ENCODE results near the gene ATP8A2.
"Not testable (repeated sequence)": the region's sequence is repeated elsewhere in the genome, so short reads cannot be mapped to it uniquely, and the experiment has no call there.

ATP8A2 gene

DNA sequence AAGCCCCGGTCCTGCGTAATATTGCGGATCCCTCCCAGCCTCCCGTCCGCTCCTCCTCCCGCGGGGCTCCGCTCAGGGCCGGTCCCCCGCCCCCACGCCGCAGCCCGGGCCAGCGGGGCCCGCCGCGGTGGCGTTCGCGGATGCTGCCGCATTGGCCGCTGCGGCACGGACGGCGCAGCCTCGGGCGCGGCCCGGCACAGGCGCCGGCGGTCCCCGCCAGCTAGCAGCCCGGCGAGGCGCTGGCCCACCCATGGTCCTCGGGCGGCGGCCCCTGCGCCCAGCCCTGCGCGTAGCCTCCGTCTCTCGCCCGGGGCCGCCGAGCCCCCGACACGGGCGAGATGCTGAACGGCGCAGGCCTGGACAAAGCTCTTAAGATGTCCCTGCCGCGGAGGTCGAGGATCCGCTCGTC lies at the start of gene ATP8A2:
Gene ATP8A2, plus strand, starts transcription at position 100 of the 409 bp plus-strand sequence. Its CDS starts 239 bp downstream, at position 339.
- no peak for DNase-seq (ENCODE audit: extremely low read depth in 1 of 2, low read depth in 1 of 2)

DNA sequence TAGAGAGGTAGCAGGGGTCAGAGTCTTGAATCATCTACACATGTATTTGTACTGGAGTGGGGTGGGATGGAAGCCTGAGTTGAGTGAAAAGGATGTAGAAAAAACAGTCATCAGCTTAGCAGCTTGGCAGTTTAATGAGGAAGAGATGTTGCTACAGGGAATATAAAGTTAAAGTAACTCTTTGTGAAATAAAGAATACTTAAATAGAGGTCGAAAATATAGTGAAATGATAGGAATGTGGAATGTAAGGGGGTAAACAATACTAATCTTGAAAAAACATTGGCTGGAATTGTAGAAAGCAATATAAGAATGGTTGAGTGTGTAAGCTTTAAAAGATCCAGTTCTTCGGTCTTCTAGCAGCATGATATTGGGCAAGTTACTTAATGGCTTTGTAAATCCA lies 47.7 kb upstream of the ATP8A2 start:
- no peak for DNase-seq (ENCODE audit: extremely low read depth in 1 of 2, low read depth in 1 of 2)

DNA sequence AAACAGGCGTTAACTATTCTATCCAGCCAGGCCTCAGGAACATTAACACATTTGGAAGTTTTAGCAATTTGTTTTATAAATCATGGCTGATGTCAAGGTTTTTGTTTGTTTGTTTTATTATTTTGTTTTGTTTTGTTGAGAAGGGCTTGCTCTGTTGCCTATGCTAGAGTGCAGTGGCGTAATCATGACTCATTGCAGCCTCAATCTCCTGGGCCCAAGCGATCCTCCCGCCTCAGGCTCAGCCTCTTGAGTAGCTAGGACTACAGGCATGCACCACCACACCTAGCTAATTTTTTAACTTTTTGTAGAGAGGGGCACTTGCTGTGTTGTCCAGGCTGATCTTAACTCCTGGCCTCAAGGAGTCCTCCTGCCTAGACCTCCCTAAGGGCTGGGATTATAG lies 42.1 kb upstream of the ATP8A2 start:
- no peak for DNase-seq (ENCODE audit: extremely low read depth in 1 of 2, low read depth in 1 of 2)

DNA sequence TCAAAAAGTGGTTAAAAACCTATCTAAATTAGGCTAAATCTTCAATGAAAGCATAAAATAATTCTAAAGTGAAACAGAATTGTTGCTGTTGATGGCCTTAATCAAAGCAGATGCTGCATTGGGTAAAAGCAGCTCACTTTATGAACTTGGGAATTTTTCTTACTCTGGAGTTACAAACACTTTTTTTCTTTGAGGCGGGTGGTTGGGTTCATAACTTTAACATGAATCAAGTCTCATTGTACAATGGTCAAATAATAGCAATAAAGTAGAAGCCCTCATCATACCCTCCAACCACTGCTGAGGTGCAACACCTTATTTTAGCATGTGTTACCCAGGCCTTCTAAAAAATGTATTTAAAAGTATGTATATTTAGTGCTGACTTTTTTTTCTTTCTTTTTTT lies 41.2 kb upstream of the ATP8A2 start:
- DNase-seq (ENCODE audit: extremely low read depth in 1 of 2, low read depth in 1 of 2) = no peak

DNA sequence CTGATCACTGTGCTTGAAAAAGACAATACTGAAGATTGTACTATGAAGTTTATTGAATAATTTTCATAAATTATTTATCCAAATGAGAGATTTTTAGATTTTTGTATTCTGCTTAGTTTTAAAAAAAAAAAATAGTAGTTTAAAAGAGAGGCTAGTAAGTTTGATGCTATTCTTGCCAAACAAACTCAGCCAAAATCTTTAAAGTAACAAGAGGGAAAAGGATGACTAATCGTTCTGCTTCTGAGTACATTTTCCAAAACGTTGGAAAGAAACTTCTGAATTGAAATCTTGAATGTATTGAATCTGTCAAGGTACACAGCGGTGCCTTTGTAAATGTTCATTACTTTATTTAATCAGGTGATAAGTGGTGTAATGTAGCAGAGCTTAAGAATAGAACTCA lies 35.9 kb upstream of the ATP8A2 start:
- no peak for DNase-seq (ENCODE audit: extremely low read depth in 1 of 2, low read depth in 1 of 2)

DNA sequence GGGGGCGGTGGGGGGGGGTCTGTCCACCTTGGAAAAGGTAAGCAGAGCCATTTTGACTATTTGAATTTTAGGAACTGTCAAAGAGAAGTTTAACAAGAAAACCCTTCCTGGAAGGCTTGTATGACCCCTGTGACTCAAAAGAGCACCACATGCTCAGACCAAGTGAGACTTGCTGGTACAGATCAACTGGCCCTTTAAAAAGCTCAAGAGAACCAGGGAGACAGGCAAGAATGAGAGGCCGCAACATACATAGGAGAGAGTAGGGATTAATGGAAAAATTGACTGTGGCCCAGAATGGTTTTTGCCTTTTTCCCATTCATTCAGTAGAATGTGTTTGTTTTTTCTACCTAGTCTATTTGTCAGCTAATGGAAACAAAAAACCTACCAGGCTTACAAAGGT lies 26.2 kb upstream of the ATP8A2 start:
- DNase-seq (ENCODE audit: extremely low read depth in 1 of 2, low read depth in 1 of 2) = no peak

DNA sequence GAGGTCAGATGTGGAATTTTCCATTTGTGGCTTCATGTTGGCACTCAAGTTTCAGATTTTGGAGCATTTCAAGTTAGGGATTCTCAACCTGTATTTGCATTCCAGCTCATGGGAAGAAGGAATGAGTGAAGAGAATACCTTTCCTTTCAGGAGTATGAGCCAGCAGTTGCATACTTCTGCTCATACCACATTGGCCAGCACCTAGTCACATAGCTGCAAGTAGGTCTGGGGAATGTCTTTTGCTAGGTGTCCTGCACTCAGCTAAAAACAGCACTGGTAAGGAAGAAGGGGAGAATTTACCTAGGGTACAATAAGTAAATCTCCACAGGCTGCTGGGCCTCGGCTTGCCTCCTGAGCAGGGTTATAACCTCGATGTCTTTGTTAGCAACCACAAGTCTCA lies 24.6 kb upstream of the ATP8A2 start:
- DNase-seq (ENCODE audit: extremely low read depth in 1 of 2, low read depth in 1 of 2) = no peak

DNA sequence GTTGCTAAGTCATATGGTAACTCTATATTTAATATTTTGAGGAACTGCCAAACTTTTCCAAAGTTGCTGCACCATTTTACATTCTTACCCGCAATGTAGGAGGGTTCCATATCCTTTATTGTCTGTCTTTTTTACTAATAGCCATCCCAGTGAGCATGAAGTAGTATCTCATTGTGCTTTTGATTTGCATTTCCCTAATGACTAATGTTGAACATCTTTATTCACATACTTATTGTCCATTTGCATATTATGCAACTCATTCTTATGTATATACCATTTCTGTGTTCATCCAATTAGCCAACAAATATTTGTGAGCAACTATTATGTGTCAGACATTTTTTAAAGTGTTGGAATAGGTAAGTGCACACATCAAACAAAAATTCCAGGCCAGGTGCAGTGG lies 20.4 kb upstream of the ATP8A2 start:
- DNase-seq (ENCODE audit: extremely low read depth in 1 of 2, low read depth in 1 of 2) = no peak

DNA sequence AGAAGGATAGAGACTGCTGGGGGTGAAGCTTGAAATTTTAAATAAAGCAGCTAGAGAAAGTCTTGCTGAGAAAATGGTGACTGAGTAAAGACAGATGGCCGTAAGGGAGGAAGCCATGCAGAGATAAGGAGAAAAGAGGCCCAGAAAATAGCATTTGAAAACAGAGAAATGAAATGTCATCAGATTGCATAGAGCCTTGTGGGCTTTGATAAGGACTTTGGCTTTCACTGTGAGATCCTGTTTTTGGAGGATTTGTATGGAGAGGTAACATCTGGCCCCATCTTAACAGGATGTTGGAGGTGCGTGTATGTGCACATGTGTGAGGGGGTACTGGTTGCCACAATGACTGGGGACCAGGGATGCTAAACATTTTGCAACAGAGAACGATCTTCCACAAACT lies 19.5 kb upstream of the ATP8A2 start:
- DNase-seq (ENCODE audit: extremely low read depth in 1 of 2, low read depth in 1 of 2) = no peak

DNA sequence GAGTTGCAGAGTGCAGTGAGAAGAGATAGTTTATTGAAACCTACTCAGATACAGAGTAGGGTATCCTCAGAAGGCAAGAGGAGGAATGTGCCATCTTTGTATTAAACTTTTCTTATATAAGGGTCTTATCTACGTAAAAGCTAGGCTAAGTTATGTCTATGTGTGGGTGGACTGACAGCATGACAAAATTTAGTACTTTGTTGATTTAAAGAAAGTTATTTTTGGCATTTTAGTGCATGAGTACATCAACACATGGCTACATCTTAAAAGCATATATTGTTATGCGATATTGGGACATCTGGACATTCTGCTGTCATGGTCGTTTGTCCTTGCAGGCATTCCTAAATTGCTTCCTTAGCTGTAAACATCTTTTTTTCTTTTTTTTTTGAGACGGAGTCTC lies 19.0 kb upstream of the ATP8A2 start:
- DNase-seq (ENCODE audit: extremely low read depth in 1 of 2, low read depth in 1 of 2) = no peak

DNA sequence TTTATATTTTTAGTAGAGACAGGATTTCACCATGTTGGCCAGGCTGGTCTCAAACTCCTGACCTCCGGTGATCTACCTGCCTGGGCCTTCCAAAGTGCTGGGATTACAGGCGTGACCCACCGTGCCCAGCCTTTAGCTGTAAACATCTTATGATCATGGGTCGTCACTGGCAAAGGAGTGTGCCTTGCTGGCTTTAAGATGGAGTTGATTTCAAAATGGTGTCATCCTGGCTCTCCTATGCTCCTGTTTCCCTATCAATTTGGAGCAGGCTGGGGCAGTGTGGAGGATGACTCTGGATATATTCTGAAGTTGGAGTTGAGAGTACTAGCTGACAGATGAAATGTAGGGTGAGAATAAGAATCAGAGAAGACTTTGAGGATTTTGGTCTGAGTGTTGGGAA lies 18.4 kb upstream of the ATP8A2 start:
- no peak for DNase-seq (ENCODE audit: extremely low read depth in 1 of 2, low read depth in 1 of 2)

DNA sequence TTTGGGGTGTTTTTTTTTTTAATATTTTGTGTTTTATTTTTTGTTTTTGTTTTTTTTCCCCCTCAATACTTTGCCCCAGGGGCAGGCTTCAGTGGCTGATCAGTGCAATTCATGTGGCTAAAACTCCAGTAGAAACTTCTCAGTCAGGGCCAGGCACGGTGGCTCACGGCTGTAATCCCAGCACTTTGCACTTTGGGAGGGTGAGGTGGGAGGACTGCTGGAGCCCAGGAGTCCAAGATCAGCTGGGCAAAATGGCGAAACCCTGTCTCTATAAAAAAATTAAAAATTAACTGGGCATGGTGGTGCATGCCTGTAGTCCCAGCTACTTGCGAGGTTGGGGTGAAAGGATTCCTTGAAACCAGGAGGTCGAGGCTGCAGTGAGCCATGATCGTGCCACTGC lies 17.4 kb upstream of the ATP8A2 start:
- DNase-seq (ENCODE audit: extremely low read depth in 1 of 2, low read depth in 1 of 2) = no peak

DNA sequence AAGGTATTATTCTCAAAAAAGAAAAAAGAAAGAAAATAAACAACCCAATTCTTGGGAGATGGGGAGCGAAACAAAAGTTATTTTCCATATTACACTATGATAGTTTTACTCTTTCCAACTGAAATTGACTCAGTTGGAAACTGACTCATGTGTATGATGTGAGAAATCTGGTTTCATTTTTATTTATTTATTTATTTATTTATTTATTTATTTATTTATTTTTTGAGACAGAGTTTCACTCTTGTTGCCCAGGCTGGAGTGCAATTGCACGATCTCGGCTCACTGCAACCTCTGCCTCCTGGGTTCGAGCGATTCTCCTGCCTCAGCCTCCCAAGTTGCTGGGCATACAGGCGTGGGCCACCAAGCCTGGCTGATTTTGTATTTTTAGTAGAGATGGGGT lies 11.3 kb upstream of the ATP8A2 start:
- DNase-seq (ENCODE audit: extremely low read depth in 1 of 2, low read depth in 1 of 2) = not testable (repeated sequence)

DNA sequence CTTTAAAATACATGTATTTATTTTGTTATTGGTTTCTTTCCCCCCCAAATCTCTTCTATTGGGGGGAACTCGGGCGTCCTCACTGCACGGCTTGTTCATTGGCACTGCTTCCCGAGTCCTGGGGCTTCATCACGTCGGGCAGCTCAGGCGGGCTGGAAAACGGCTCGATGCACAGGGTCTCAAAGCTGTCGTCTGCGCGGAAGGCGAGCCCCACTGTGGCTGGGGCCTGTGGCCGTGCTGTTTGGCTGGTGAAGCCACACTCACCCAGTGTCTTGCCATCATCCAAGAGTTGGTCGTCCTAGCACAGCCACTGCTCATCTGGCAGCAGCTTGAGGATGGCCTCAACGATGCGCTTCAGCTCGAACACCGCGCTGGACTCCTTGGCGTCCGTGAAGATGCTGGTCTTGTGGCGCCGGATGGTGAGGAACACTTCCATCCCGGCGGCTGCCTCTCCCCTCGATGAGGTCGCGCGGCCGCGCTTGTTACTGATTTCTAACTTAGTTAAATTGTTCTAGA lies 6.0 kb upstream of the ATP8A2 start:
- no peak for DNase-seq (ENCODE audit: extremely low read depth in 1 of 2, low read depth in 1 of 2)

DNA sequence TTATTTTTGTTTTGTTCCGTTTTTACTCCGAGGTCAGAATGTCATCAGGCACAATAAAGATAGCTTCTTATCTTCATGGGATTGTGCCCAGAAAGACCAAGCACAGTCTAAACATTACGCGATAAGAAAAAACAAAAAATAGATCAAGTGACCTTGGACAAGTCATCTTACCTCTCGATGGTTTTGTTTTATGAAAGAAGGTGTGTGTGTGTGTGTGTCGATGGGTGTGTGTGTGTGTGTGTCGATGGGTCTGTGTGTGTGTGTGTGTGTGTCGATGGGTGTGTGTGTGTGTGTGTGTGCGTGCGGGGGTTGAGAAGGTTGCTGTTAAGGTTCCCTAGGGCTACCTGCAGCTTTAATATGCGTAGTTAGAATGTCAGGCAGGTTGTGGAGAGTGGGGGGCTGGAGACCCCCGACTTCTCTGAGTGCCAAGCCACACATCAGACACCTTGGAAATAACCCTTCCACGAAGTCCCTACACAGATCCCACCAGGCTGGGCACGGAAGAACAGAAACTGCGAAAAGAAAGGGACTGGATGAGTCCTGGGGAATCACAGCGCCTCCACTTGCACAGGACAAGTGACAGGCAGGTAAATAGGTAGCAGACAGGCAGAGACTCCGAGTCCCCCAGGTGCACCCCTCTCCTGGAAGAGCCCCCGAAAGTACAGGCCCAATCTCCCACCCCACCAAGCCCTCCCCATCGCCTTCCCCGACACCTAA lies 458 bp upstream of the ATP8A2 start:
- DNase-seq (ENCODE audit: extremely low read depth in 1 of 2, low read depth in 1 of 2) = no peak

DNA sequence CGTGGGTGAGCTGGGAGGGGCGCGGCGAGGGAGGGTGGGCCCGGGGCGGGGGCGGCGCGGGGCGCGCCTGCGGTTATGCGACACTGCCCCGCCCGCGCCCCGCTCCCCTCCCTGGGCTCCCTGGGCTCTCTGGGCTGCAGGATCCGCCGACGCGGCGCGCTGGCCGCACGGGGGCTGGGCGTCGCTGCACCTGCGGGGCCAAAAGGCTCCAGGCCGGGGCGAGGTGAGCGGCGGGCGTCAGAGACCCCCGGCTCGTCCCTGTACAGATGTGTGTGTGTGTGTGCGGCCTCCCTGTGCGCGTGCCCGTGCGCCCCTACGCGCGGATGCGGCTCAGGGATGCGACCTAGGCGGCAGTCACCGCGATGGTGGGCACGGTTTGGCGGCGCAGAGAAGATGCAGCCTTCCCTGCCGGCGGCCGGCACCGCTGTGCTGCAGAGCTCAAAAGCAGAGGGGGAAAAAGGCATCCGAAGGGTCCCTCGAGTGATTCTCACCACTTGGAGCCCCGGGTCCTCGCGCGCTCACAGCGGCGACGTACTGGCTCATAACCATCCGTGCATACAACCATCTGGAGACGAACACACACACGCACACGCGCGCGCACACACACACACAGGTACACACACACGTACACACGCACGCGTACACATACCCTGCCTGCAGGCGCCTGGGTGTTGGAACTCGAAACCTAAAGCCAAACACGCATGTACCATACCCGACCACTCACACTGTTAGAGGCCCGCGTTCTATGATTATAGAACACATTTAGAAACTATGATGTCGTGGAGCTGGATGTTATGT lies 709 bp downstream of the ATP8A2 start:
- DNase-seq (ENCODE audit: extremely low read depth in 1 of 2, low read depth in 1 of 2) = no peak

DNA sequence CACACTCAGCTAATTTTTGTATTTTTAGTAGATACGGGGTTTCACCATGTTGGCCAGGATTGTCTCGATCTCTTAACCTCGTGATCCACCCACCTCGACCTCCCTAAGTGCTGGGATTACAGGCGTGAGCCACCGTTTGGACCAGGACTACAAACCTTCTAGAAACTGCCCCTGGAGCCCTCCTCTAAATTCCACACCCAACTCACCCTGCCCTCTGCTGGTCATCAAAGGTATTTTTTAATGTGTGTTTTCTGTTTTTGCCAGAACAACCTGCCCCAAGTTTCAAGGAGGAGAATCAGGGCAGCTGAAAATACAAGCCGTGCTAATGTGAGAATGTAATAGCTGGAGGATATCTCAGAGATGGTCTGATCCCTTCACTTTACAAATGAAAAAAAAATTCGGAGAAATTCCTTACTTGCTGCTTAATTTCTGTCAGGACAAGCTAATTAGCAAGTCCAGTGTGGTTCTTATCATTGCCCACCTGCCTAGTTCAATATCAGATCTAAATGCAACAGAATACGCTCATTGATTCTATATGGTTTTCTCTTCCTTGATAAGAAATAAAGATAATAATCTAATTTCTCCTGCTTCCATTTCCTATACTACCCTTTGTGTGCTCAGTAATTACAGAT lies 4.1 kb downstream of the ATP8A2 start:
- DNase-seq (ENCODE audit: extremely low read depth in 1 of 2, low read depth in 1 of 2) = no peak

DNA sequence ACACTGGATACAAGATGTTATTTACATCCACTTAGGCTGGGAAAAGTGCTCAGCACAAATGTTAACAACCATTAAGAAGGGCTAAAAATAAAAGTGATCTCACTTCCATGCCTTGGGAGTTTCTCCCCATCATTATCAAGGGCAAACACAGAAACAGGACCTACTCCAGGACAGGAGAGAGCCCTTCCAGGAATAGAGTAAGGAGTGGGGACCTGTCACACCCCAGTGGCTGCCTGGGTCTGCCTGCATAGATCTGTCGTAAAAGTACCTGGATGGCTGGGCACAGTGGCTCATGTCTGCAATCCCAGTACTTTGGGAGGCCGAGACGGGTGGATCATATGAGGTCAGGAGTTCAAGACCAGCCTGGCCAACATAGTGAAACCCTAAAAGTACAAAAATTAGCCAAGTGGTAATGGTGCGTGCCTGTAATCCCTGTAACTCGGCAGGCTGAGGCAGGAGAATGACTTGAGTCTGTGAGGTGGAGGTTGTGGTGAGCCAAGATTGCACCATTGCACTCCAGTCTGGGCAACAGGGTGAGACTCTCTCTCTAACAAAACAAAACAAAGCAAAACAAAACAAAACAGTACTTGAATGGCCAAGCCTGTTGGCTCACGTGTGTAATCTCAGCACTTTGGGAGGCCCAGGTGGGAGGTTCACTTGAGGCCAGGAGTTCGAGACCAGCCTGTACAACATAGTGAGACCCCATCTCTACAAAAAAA lies 5.6 kb downstream of the ATP8A2 start:
- no peak for DNase-seq (ENCODE audit: extremely low read depth in 1 of 2, low read depth in 1 of 2)

DNA sequence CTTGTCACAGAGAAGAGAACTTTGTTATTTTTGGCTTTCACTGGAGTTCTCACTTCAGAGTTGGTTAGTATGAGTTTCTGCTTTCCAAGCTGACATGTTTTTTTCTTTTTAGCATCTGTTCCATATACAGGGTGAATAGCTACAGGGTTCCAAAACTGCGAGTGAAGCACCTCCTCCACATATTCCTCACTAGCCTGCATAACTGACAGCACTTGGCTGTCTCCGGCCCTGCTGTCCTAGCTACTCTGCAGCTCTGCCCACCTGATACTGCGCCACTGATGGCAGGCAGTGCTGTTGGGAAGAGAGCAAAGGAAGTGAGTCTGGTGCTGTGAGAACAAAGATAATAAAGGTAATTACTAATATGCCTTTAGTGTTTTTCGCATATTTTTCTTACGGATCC lies 6.8 kb downstream of the ATP8A2 start:
- DNase-seq (ENCODE audit: extremely low read depth in 1 of 2, low read depth in 1 of 2) = no peak

DNA sequence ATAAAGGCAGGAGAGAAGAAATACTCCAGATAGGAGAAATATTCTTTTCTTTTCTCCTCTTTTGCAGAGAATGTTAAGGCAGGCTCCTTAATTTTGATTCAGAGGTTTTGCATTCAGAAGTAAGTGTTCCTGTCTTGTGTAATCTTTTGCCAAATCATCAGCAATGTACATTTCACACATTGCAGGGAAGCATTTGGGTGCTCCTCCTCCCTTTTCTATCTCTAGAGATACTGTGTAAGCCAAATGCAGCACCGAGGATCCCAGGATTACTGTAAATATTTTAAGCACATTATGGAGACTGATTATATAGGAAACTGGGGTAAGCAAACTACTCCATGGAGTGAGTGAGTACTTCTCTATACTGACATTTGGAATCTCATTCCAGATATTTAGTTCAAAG lies 7.2 kb downstream of the ATP8A2 start:
- no peak for DNase-seq (ENCODE audit: extremely low read depth in 1 of 2, low read depth in 1 of 2)

DNA sequence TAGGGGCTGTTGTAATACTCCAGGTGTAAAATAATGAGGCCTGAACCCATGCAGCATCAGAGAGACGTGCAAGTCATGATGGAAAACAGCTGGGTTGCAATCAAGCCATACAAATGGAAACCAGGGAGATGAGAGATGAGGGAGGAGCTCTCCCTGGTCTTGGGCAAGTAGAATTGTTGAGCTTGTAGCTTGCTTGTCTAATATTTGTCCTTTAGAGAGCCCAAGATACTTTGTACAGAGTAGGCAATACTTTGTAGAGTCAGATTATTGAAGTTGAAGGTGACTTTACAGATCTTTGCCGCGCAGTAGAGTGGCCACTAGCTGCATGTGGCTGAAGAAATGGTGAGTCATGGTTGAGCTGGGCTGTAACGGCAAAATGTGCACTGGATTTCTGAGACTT lies 8.3 kb downstream of the ATP8A2 start:
- no peak for DNase-seq (ENCODE audit: extremely low read depth in 1 of 2, low read depth in 1 of 2)
